GM21717 (cell line): Measurements from ENCODE around the gene NLGN1.
A peak's percentile ranks its signal among the peaks of the same experiment; 100 is the strongest.

Source experiments
- ATAC-seq: cut with Tn5 transposase; IDR thresholded peaks from one replicate; pipeline ENCODE4 v1.9.1; 2021; ENCODE audit warnings: mild to moderate bottlenecking, moderate library complexity; ENCODE audit not compliant: unreplicated experiment

The NLGN1 gene

GRCh38 chr3:174122411-174122810 lies 724.9 kb downstream of the NLGN1 start:
- no peak for ATAC-seq

GRCh38 chr3:174125267-174125824 lies 727.8 kb downstream of the NLGN1 start:
- no peak for ATAC-seq

- no peak for ATAC-seq
Observed at GRCh38 chr3:174126990-174127758, 729.6 kb downstream of the NLGN1 start.

DNA sequence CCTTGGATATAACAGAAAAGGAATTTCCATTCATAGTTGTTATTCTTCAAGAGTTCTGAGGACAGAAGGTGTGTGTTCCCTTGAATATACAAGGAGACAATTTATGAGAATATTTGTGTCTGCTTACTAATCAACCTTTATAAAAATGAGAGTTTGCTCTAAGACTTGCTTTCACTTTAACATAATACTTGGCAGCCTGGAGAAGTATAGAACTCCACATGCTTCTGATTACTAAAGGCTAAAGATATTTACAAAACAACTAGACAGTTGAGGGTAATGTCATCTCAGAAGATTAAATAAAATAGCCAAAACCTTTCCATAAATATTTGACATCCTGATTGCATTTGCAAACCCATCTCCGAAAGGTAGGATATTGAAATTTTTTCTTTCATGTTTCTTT lies 734.5 kb downstream of the NLGN1 start:
- no peak for ATAC-seq

- ATAC-seq, result no peak
Observed at GRCh38 chr3:174132421-174133042, 735.0 kb downstream of the NLGN1 start.

DNA sequence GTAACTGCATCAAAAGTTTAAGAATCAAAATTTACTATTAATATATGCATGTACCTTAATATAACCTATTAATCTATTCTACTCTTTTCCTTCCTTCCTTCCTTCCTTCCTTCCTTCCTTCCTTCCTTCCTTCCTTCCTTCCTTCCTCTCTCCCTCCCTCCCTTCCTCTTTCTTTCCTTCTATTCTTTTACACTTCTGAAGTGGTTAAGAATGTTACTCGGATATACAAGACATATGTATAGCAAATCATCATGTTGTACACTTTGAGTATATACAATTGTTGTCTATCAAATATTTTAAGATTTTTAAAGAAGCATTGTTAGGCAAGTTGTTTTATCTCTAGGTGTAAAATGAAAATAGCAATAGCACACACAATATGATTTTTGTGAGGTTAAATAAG lies 748.5 kb downstream of the NLGN1 start:
- no peak for ATAC-seq

- no peak for ATAC-seq
Observed at GRCh38 chr3:174147798-174148197, 750.3 kb downstream of the NLGN1 start.

DNA sequence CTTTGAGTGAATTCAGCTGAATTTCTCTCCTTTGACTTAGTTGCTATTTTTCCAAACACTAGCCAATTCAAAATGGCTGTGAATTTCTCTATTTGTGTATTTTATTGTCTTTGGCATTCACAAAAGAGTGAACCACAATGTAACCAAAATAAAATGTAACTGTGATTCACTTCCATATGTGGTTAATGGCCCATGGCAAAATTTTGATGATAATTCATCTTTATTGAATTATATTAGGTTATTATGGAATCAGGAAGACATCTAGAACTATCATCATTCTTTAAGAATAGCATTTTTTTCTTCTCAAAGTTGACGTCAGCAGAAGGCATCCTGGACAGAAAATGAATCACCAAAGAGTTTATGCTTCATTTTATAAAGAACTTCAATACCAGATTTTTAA lies 756.3 kb downstream of the NLGN1 start:
- no peak for ATAC-seq

- ATAC-seq, result no peak
Observed at GRCh38 chr3:174156200-174156599, 758.7 kb downstream of the NLGN1 start.

- ATAC-seq, result no peak
Observed at GRCh38 chr3:174158674-174159073, 761.1 kb downstream of the NLGN1 start.

- ATAC-seq, result no peak
Observed at GRCh38 chr3:174159604-174160003, 762.1 kb downstream of the NLGN1 start.

DNA sequence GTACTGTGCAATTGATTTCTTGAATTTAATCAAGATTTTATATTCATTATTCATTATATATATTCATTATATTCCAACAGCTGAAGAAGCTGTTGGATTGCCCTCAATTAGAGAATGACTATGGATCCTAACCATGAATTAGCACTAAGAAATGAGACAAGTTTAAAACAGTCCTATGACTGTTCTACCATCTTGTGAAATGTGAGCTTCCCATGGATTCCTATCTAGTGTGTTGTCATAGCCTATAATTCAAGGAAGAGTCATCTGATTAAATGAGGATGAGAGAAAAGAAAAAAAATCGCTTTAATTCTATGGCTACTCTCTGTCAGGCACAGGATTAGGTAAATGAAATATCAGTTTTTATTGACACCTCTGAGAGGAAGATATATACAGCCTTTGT lies 765.0 kb downstream of the NLGN1 start:
- no peak for ATAC-seq

GRCh38 chr3:174168026-174168425 lies 770.5 kb downstream of the NLGN1 start:
- no peak for ATAC-seq

DNA sequence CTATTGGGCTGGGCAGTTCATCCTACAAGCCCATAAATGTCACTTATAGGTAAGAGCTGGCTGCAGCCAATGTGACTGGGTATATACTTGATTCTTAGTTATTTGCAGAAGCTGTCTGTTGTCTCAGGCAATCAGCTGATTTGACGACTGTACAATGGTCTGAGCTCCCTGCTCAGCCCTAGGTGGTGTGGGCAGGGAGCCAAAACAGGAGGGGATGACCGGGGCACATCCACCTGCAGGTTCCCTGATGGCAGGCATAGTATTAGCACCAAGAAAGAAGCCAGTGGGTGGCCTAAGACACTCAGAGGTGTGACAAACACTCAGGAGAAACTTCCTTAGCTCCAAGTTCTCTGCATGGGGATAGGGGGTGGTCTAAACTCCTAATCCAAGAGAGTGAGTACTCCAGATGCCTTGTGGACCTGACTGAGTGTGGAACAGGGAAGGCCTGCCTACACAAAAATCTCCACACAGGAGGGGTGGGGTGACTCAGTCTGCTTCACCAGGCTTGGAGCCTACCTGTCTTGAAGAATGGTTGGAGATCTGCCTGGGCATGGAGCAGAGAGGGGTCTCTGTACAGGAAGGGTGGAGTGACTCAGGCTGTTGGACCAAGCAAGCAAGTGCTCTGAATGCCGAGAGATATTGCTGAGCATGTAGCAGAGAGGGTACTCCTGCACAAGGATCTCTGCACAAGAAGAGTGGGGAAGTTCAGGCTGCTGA lies 771.2 kb downstream of the NLGN1 start:
- no peak for ATAC-seq

GRCh38 chr3:174169736-174170135 lies 772.2 kb downstream of the NLGN1 start:
- no peak for ATAC-seq

DNA sequence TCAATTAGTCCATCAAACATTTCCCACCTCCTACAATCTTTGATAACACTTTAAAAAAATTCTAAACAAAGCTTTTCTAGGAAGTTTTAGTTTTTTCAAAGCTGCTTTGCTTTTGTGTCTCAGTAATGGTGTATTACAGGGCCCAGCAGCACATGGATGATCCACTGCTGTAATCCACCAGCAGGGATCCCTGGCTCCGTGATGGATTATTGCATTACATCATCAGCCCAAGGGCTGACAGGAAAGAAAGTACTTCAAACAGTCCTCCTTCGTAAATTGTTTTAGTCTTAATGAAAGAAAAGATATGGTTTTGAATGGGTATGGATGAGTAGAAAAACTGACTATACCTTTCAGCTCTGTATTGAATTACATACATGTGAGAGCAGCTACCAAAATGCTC lies 772.7 kb downstream of the NLGN1 start:
- ATAC-seq, result no peak

DNA sequence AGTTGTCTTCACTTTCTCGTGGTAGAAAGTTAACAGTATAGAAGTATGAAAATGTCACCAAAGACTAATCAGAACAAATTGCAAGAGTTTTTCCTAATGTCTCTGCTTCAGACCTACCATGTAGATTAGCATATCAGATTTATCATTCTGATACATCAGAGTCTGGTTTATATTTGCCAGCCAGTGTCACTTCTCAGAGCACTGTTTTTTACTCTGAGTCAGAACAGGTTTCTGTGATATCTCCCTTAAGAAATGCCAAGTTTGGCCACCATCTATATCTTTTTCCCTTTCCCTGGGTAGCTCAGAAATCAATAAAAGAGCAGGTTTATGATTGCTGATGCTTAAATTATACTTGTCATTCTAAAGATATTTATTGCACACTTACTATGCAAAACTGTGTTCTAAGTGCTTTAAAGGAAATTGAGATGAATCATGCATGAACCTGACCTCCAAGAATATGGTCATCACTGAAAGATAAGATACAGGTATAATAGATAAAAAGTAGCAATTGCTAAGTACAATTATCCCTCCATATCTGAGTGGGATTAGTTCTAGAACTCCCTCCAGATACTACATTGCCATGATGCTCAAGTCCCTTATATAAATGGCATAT lies 788.9 kb downstream of the NLGN1 start:
- ATAC-seq, result no peak

GRCh38 chr3:174191380-174191779 lies 793.8 kb downstream of the NLGN1 start:
- peak; percentile 83 for ATAC-seq

GRCh38 chr3:174191895-174192294 lies 794.4 kb downstream of the NLGN1 start:
- ATAC-seq, result no peak

DNA sequence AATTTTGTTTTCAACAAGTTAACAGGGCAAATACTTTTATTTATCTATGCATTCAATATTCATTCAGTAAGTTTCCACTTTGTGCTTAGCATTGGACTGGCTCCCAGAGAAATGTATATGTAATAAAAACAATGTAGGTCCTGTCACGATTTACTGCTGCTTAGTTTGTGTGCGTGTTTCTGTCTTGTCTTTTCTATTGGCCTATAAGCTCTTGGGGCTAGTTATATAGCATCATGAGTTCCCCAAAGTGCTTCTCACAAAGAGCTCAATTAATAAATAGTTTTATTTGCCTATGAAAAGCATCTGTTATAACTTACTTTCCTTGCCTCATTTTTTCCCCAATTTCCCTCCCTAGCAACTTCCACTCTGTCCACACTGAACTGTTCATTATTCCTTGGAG lies 794.9 kb downstream of the NLGN1 start:
- no peak for ATAC-seq

GRCh38 chr3:174193604-174194003 lies 796.1 kb downstream of the NLGN1 start:
- ATAC-seq, result no peak
